ENCODE results near the gene OR1J1.
A peak's percentile ranks its signal among the peaks of the same experiment; 100 is the strongest.

OR1J1 gene

DNA sequence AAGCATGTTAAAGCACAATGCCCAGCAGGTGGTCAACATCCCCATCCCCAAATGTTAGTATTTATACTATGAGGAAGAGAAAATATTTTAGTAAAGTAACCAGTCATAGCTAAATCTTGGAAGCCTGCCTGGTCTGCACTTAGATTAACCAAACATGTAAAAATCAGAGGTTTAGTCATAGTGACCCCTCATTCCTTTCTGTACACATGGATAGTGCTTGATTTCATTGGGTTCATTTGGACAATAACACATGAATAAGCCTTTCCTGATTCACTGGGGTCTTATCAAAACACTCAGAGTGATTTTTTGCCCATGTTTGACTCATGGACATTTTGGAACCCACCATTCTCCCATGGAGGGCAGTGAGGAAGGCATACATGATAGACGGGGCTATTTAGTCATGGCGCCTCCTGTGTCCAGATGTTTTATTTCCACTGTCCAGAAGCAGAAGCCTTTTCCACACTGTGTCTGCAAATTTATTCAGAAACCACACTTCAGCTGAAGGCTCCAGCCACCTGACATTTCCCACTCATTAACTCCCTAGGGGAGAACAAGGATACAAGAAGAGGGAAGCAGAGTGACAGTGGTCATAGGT, 32.5 kb downstream of the OR1J1 start:
- peak; percentile 78 for DNase-seq (ENCODE audit: low read depth)

DNA sequence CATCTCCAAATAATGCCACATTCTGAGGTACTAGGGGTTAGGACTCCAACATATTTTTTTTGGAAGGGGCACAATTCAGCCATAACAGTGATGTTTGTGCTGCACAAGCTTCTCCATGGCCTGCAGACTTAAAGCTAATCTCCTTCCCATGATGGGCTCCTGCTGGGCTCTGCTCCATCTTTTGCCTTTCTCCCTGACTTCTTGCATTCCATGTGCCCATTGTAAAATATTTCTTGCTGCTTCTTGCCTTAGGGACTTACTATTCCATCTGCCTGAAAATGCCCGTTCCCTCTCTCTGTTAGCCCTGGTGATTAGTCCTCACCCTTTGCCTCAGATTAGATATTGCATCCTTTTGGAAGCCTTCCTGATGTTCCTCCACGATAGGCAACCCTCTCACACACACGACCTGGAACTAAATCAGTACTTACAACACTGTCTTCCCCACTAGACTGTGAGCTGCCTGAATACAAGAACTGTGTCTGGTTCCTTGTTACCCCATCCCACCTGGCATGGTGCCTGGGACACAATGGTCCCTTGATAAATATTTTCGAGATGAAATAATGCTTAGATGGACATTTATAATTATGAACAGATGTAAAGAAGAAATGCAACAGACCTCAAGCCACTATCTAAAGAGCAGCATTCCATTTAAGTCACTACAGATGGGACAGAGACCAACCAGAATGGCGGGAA, 33.5 kb downstream of the OR1J1 start:
- DNase-seq (ENCODE audit: low read depth): peak; percentile 94

- no peak for DNase-seq (ENCODE audit: low read depth)
Measured at GRCh38 chr9:122442568-122442967, 35.2 kb downstream of the OR1J1 start.
